Fibroblast of skin of back (primary cell): ENCODE data around the gene FAM47E. TPM values are rescaled to one million over a fixed set of nuclear protein-coding genes. Genes with fewer than 3 reads are reported as not detected.

Experiments
- DNase-seq: peaks from one replicate; pipeline ENCODE4 v3.0.0-alpha.2; 2013
- polyA plus RNA-seq, 2 experiments: library from polyadenylated mRNA; unstranded; fragments of 120-200 nt; gene quantifications; one replicate each; pipeline ENCODE4 v1.2.1, GENCODE V29; 2013; ENCODE audit not compliant: insufficient read length in 2 of 2

FAM47E gene, protein sequence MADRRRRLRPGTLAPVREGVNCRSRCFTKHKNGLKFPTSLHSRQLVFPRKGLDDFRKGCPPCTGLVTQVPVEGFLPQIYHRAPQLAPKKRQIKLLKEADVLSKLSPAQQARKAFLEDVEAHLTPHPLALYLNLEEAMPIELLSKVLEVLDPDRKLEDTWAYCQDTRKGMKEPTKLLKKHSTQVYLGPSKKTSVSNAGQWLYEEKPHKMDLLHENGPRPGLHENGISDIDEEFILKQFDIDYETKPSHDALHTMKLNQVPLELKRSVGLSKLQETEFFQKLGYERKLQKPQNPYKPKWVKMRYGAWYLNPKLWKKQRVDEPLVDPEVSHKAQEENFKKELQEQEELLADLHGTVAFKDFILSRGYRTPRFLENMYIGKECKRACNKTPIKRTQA
- 0.23 TPM for polyA plus RNA-seq (2013, experiment 1 of 2; ENCODE audit: insufficient read length)
- polyA plus RNA-seq (2013, experiment 2 of 2; ENCODE audit: insufficient read length) = 0.10 TPM

DNA sequence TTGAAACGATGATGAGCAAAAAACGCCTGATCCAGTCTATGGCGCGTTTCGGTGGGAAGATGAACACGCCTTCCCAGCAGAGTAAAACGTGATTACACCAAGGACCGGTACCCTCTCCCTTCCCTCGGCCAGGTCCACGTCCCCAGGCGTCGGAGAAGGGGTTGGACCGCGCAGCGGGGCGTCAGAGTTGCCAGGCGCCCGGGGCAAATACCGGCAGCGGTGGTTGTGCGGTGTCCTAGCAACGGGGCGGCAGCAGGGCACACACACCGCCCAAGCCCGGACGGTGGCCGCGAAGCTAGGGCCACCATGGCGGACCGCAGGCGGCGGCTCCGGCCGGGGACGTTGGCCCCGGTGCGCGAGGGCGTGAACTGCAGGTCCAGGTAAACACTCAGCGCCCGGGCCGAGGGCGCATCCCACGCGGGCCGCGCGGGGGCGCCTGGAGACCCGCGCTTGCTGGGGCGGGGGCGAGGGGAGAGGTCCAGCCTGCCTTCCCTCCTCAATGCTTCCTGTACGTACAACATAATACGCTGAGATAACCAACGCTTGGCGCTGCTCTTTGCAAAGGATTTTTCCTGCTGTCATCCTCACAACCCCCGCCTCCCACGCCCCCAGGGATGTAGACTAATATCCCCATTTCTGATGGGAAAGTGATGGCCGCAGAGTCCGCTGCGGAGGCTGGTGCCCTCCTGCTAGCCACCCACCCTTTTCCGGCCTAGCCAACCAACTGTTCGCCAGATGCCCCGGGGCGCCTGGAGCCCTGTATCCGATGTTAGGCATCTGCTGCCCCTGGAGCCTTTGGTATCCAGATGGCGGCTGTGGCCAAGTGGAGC, at the start of gene FAM47E:
TSS of gene FAM47E (plus strand) at position 281 of the 830 bp plus-strand sequence. CDS start at position 307, 26 bp downstream.
- peak; percentile 55 for DNase-seq

DNA sequence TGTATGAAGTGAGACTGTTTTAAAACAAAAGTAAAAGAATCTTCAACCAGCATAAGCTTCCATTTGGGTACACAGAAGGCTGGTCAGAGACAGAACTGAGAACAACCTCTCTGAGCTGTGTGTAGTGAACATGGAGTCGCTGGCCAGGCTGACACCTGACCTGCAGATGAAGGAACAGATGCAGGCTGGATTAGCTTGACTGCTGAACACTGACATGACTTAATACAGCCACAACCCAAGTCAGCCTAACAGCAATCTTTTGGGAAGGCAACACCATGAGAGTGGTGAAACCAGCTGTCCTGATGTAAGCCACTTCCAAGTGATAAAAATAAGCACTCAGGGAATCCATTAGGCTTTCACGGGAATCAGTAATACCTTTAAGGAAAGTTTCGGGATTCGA, 48.0 kb upstream of the FAM47E start:
- no peak for DNase-seq

DNA sequence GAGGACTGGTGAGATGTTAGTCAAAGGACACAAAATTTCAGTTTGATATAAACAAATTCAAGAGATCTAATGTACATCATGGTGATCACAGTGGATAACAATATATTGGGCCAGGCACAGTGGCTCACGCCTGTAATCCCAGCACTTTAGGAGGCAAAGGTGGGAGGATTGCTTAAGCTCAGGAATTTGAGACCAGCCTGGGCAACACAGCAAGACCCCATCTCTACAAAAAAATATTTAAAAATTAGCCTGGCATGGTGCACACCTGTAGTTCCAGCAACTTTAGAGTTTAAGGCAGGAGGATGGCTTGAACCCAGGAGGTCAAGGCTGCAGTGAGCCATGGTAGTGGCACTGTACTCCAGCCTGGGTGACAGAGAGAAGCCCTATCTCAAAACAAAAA, 46.6 kb upstream of the FAM47E start:
- DNase-seq = no peak

DNA sequence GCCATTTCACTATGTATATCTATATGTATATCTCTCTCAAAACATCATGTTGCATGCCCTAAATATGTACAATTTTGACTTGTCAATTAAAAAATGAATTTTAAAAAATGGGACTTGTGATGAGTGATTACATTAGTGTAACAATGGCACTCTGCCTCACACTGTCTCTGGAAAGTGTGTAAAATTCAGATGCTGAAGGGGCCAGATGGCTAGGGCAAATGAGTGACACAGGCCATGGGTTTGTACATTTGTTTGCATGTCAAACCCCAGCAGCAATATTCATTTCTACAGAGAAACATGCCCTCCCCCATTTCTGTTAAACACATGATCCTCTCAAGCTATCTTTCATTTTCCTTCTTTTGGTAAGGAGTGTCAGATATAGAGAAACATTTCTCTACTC, 46.0 kb upstream of the FAM47E start:
- DNase-seq = no peak

DNA sequence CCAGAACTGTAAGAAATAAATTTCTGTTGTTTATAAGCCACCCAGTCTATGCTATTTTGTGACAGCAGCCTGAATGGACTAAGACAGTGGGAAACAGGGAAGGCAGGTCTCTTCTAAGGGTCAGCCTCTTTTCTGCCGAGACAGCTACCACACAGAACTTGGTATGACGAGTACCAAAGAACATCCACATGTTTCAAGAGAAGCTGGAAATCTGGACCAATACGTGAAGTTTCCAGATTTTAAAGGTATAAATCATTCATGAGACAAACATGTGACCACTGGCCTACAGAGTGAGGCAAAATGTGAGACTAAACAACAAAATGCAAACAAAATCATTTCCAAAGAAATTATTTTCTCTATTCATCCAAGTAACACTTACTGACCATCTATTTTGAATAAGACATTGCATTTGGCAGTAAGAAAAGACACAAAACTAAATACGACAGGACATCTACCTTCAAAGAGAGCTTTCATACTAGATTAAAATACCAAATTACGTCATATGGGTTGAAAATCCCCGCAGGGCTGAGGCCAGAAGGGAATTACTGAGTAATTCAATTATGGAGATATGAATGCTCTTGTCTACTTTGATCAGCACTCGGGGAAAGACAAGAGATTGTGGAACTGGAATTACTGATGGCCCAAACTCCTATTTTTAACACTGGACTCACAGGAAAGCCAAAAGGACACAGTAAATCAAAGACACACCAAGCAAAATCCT, 45.1 kb upstream of the FAM47E start:
- no peak for DNase-seq

DNA sequence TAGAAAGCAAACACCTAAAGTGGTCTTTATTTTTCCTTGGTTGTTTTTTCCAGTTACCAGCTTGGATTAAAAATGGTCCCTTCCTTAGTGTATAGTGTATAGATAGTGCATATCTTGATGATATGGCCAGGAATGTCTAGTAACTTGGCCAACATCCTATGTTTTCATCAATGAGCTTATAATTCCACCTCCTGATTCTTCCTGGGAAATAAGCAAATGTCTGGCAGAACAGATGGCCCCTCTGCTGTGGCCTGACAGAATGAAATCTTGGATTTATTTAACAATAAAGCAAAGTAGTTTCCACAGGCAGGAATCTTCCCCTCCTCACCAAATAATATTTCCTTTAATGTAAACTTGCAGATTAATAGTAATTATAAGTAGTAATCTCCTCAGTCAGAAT, 44.0 kb upstream of the FAM47E start:
- no peak for DNase-seq

DNA sequence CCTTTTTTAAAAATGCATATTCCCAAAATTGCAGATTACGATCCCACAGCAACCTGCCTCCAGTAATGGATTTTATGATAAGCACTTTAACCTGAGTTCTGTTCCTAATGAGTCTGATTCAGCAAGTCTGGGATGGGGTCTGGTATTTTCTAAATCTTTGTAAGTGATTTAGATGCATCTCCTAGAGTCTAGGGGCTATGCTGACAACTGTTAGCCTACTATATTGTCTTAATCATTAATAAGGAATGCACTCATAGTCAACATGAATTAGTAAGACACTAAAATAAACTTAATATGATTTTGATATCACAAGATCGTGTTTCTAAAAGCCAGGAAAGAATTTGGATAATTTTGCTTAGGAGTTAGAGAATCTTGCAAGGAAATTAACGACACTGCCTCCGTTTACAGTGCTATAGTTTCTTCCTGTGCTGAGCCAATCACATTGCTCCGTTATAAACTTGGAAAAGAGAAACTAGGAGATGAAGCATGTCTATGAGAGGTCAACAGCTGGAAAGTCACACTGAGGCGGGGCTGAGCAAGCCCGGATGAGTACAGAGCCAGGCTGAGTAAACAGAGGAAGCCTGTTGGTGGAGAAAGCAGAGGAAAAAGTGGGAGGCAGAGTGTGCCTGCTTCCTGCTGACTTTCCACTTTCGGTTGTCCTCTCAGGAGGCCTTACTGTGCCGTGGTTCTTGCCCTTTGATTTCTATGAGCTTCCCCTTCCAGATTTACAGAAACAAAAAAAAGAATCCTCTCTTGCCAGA, 43.3 kb upstream of the FAM47E start:
- peak; percentile 83 for DNase-seq

DNA sequence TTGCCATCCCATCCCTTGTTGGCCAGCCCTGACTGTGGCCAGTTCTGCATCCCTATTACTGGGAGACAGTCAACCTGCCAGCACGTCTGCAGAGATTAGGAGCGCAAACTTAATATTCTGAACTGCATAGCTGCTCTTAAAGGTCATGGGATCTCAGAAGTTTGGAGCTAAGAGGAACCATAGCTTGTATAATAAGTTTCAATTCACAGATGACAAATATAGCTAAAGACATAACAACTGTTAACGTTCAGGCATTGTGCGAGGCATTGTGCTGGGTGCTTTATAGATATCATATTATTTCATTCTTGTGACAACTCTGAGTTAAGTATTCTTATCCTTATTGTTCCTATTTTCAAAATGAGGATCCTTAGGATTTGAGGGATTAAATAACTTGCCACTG, 41.6 kb upstream of the FAM47E start:
- no peak for DNase-seq

DNA sequence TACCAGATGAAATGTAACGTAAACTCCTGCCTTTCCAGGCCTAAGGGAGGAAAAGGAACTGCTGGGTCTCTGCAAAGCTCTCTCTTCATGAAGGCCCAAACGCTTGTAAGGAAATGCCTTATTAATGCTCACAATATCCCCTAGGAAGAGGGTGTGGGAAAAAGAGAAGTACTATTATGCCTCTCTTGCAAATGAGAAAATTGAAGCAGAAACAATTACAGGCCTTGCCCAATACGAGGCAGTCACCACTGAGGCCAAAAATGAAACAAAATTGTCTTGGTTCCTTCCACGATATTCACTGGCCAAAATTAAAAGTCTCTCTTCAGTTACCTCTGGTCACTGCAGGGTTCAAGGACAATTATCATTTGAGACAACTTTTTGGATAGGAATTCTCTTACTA, 41.1 kb upstream of the FAM47E start:
- no peak for DNase-seq

DNA sequence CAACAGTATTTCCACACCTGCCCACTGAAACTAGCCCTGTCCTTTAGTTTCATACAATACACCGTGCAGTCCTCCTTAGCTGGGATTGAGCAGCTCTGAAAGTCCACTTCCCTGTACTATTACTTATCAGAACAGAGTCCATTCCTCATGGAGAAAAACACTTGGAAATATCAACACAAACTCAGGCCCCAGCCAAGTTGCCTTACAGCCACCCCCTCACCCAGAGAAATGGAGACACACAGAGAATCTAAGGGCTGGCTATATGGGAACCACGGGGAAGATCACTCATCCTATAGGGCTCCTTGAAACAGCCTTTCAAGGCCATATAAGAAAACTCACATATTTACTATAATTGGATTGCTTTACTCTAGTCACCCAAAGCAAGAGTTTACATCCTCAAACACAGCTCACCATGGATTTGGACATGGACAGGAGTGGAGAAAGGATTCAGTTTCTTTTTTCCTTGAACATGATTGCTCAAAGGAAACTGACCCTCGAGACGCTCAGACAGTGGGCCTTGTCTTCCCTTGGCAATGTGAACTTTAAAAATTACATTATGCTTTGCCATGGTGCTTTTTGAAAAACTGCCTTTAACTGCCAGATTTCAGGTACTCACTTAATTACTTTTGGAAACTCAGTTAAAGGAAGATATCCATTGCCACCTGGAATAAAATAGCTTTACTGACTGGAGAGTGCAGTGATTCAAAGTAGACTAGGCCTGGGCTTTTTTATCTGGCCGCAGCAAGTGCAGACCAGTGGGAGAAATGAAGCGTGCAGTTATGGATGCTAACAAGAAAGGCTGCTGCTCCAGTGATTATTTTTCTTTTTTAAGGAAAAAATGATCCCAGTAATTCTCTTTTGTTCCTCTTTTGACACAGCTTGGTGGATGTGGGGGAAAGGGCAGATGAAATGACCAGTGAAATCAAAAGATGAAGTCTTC, 39.5 kb upstream of the FAM47E start:
- DNase-seq = no peak

DNA sequence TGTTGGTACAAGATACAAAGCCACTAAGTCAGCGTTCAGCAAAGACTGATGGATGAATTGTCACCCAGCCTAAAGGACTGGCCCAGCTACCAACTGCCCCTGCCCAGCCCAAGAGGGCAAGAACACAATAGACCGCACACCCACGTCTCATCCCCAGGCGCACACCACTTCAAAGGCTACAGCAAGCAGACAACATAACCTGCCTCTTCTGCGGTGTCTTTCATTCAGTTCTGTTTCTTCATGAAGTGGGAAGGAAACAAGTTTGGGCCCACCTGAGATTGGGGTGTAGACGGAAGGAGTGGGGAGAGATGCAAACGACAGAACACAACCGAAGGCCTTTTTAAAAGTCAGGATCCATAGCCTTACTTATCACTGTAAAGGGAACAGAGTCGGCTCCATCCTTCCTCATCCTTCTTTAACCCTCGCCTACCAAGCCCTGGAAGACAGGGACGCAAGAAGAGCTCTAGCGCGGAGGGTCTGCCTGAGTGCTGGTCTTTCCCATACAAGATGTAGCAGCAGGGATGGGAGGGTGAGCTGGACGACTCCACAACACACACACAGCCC, 38.6 kb upstream of the FAM47E start:
- peak; percentile 60 for DNase-seq

DNA sequence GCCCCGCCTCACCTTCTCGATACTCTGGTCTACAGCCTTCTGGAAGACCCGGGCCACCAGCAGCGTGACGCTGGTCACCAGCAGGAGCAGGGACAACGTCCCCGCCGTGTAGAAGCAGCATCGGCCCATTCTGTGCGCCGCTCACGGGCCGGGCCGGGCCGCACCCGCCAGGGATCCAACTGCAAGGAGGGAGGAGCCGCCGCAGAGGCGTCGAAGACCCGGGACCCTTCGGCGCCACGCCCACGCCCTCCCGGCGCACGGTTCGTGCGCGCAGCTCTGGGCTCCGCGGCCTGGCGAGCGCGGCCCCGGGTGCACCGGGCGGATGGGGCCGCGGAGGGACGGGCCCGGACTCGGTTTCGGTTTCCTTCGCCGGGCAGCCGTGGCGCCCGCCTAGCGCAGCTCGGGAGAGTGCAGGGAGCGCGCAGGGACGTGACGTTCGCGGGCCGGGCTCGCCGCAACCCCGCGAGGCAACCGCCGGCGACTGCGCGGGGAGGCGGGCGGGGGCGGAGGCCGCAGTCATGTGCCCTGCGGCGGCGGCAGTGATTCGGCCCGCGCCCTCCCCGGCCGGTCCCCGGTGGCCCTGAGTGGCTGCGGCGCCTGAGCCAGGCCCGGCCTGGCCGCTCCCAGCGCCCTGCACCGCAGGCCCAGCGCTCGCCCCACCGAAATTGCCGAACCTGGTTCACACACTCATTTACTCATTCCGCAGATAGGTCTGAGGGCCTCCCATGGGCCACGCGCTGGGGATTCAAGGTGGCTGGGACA, 37.9 kb upstream of the FAM47E start, which contains the start of gene SCARB2:
TSS of gene SCARB2 (minus strand) at position 410 of the 762 bp plus-strand sequence. CDS start at position 129, 281 bp downstream.
- peak; percentile 88 for DNase-seq

DNA sequence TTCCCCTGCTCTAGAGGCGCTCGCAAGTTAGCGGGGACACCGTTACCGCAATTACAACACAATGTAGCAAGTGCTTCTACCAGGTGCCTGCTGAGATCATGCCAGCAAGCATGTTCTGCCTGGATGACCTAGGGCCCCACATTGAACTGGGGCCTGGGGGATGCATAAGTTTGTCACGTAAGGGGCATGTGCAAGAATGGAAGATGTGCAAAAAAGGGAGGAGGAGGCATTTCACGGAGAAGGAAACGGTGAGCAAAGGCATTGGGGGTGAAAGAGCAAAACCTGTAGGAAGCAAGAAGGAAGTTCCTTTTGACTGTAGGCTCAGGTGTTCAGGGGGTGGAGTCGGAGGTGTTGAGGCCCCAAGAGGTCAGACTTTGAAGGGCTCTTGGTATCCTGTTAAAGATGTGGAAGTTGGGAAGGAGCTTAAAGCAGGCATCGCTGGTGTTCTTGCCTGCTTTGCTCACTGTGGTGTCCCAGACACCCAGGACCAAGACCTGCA, 37.3 kb upstream of the FAM47E start:
- no peak for DNase-seq

DNA sequence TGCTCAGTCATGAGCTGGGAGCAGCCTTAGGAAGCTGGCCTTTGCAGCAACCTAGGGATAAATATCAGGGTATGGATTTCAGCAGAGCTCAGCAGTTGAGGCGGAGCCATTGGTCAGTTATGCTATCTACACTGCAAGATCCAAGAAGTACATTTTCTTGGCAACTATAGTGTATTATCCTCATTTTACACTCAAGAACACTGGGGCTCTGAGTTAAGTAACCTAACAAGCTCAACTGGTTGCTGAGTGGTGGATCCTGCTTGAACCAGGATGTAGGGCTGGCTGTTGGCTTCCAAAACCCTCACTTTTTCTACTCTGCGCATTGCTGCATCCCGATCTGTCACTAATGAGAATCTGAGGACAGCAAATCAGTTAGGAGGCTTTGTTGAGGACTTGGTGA, 36.4 kb upstream of the FAM47E start:
- DNase-seq = no peak

DNA sequence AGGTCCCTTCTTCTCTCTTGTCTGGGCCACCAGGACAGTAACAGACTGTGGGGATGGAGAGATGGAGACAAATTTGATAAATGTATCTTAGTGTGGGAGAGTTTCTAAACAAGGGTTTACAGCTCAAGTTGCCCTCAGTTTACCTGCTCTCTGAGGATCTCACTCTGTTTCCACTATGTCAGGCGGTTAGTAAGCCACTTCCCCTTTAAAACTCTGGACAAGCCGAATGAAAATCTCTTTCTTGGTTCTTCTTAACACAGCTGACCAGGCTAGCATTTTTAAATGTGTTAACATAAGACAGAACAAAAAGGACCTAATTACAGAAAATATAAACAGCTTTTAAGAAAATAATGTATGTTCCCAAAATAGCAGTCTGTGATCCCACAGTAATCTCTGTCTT, 35.0 kb upstream of the FAM47E start:
- no peak for DNase-seq

DNA sequence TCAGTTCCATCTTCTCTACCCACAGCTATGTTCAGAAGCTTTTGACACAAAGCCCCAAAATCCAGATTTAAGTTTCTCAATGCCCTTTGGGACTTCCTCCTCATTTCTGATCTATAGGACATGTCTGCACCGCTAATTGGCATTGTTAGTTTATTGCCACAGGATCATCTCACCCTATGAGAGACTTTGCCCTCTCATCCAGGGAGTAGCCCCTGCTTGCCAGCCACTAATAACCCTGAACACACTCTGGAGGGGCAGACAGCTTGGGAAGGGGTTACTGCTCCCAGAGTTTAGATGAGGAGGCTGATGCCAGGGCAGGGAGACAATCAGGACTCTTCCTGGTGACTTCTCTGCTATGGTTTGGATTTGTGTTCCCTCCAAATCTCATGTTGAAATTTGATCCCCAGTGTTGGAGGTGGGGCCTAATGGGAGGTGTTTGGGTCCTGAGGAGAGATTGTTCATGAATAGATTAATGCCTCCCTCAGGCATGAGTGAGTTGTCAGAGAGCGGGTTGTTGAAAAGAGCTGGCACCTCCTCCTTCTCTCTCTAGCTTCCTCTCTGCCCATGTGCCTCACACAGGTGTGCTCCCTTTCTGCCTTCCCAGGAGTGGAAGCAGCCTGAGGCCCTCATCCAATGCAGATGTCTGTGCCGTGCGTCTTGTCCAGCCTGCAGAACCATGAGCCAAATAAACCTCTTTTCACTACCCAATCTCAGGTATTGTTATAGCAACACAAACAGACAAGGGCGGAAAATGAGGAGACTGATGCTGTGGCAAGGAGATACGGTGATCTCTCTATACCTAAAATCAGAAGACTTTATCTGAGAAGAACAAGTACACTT, 34.3 kb upstream of the FAM47E start:
- DNase-seq = no peak

DNA sequence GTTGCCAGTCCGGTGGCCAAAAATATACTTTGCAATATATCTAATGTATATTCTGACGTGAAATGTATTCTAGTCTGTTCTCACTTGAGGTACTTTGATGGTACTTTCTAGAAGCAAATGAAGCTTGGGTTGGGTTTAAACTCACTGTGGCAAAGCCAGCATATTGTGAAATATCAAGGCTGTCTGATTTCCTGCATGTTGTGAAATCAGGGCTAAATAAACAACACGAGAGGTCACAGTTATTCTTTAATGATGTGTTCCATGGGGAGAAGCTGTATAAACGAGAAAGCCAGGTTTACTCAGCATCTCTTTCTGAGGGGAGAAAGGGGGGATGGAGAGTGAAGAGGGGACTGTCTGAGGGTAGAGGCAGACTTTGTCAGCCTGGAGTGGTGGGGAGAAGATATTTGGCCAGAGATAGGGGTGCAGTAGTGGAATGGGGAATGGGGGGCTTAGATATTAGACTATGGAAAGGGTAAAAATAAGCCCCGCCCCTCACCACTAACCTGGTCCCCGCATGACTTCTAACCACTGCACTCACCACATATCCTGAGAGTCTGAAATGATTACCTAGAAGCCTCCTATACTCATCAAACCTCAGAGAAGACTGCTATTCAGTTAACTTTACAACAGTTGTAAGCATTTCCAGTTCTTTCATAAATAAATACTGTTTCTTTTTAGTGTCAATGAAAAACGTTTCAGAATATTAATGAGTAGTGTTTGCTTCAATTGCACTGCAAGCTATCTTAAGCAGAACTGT, 32.0 kb upstream of the FAM47E start:
- no peak for DNase-seq

DNA sequence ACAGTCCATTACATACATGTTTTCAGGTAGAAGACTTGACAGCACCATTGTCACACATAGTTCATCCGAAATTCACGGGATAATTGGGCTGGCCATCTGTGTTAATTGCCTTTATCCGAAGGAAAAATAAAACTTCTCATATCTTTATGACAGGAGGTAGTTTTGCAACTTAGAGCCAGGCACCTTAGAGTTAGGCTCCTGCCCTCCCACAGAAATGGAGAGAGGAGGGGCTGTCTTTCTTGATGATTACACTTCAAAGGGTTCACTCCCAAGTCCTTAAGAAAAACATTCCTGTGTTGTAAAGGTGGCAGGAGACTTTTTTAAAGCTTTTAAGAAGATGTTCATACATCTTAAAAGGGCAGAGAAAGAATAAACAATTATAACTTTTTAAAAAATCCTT, 27.4 kb upstream of the FAM47E start:
- DNase-seq = no peak
